ENCODE results near the gene CORO7.

CORO7 gene

GRCh38 chr16:4407543-4408322 is 8.7 kb downstream of the CORO7 start:
- TF ChIP-seq ZFX (IDR thresholded peaks at IDR 0.05) (no peak), CTCF (conservative IDR thresholded peaks at IDR 0.05) (no peak)
- no peak overlapping the region for H3K27ac ChIP-seq

GRCh38 chr16:4404967-4405696 is 11.3 kb downstream of the CORO7 start:
- no peak for TF ChIP-seq ZFX (IDR thresholded peaks at IDR 0.05)
- no peak for TF ChIP-seq CTCF (conservative IDR thresholded peaks at IDR 0.05)
- H3K27ac ChIP-seq = no peak overlapping the region

GRCh38 chr16:4404247-4404966 is 12.0 kb downstream of the CORO7 start:
- no peak overlapping the region for H3K27ac ChIP-seq
- TF ChIP-seq CTCF (conservative IDR thresholded peaks at IDR 0.05) = peak; percentile 76
- TF ChIP-seq ZFX (IDR thresholded peaks at IDR 0.05) = no peak

- TF ChIP-seq CTCF (conservative IDR thresholded peaks at IDR 0.05) = no peak
- TF ChIP-seq ZFX (IDR thresholded peaks at IDR 0.05) = no peak
- H3K27ac ChIP-seq = no peak overlapping the region
Observed at GRCh38 chr16:4403133-4403949, 13.1 kb downstream of the CORO7 start.

GRCh38 chr16:4402439-4403132 is 13.8 kb downstream of the CORO7 start:
- TF ChIP-seq CTCF (conservative IDR thresholded peaks at IDR 0.05) (peak; percentile 97), ZFX (IDR thresholded peaks at IDR 0.05) (no peak)
- H3K27ac ChIP-seq = no peak overlapping the region

GRCh38 chr16:4401510-4401909 is 14.9 kb downstream of the CORO7 start:
- TF ChIP-seq ZFX (IDR thresholded peaks at IDR 0.05) = no peak
- TF ChIP-seq CTCF (conservative IDR thresholded peaks at IDR 0.05) = no peak

More at GRCh38 chr16:4401510-4401909, 14.9 kb downstream of the CORO7 start:
- no peak overlapping the region for H3K27ac ChIP-seq
